Nephron (organoid): ENCODE data around the gene HEATR5B.

Experiments
- H3K27ac Mint-ChIP-seq, 3 experiments: 2 replicates each; pipeline ENCODE4 v1.8.0; 2020; ENCODE audit warnings: mixed read lengths in 3 of 3, mild to moderate bottlenecking in 2 of 3, moderate library complexity in 1 of 3
- H3K27me3 Mint-ChIP-seq: 2 replicates; pipeline ENCODE4 v1.8.0; 2021; ENCODE audit warnings: low read depth, mild to moderate bottlenecking, moderate library complexity, mixed read lengths
- H3K36me3 Mint-ChIP-seq: 2 replicates; pipeline ENCODE4 v1.8.0; 2020; ENCODE audit warnings: low read depth, mixed read lengths
- H3K4me1 Mint-ChIP-seq: 2 replicates; pipeline ENCODE4 v1.8.0; 2020; ENCODE audit warnings: mixed read lengths
- H3K4me3 Mint-ChIP-seq, 3 experiments: 2 replicates each; pipeline ENCODE4 v1.8.0; 2020; ENCODE audit warnings: mild to moderate bottlenecking in 3 of 3, mixed read lengths in 3 of 3, moderate library complexity in 2 of 3
- H3K9me3 Mint-ChIP-seq: 2 replicates; pipeline ENCODE4 v1.8.0; 2020; ENCODE audit warnings: mixed read lengths
- TF ChIP-seq, protein P1 (sequence below), 3 experiments: fragments of 200-600 bp; sonication (generic); IDR thresholded peaks; one replicate each; pipeline ENCODE4 v1.5.0; 2021; ENCODE audit warnings: antibody characterized with exemption in 3 of 3; ENCODE audit not compliant: unreplicated experiment in 3 of 3

HEATR5B gene

DNA sequence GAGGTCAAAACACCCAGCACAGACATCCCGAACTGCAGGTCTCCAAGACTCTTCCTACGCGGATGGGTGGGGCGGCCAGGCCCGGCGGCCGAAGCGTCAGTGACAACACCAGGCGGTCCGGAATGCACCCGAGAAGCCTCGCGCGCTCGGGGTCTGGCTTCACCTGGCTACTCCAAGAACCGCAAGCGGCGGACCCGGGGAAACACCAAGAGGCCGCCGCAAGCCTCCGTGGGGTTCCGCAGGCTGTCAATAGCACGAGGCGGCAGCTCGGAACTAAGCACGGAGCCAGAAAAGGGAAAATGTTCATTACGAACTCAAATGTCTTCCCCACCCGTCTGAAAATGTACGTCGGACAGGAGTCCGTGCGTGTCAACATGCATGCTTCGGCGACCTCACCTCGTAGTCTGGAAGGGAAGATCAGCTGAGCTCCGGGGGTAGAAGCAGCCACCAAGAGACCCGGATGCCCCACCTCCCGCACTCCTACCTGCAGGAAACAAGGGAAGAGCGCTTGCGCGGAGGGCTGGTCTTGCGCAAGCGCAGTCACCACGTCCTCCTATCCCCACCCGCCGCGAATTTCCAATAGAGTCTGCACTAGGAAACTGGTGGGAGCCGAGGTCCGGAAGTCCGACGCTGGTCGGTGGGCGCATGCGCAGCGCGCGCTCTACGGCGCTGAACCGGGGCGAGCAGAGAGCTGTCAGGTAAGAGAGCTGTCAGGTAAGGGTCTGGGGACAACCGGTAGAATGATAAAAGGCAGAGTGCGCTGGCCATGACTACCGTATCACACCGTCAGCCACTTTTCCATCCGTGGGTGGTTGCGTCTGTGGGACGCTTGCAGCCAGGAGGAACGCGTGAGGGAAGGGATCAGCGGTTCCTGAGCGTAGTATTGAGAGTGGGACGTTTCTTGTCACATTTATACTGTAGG lies at the start of gene HEATR5B, which contains the start of gene GPATCH11:
HEATR5B (minus strand) TSS at position 500 of the 922 bp plus-strand sequence. CDS start 958 bp downstream, outside the sequence.
GPATCH11 (plus strand) TSS at position 646 of the 922 bp plus-strand sequence. CDS start 3,864 bp downstream, outside the sequence.
- TF ChIP-seq, protein P1, sequence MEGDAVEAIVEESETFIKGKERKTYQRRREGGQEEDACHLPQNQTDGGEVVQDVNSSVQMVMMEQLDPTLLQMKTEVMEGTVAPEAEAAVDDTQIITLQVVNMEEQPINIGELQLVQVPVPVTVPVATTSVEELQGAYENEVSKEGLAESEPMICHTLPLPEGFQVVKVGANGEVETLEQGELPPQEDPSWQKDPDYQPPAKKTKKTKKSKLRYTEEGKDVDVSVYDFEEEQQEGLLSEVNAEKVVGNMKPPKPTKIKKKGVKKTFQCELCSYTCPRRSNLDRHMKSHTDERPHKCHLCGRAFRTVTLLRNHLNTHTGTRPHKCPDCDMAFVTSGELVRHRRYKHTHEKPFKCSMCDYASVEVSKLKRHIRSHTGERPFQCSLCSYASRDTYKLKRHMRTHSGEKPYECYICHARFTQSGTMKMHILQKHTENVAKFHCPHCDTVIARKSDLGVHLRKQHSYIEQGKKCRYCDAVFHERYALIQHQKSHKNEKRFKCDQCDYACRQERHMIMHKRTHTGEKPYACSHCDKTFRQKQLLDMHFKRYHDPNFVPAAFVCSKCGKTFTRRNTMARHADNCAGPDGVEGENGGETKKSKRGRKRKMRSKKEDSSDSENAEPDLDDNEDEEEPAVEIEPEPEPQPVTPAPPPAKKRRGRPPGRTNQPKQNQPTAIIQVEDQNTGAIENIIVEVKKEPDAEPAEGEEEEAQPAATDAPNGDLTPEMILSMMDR (IDR thresholded peaks at IDR 0.05; ENCODE audit: unreplicated experiment in 3 of 3), result no peak
- Mint-ChIP-seq H3K9me3 (no peaks in the 10 kb centered on the region), H3K36me3 (peaks cover 31% of the 10 kb centered on the region), H3K27me3 (no peaks in the 10 kb centered on the region), H3K4me3 (no peak within 1 kb of the TSS), H3K27ac (no peak within 1 kb of the TSS), H3K4me1 (peaks cover 25% of the 10 kb centered on the region)

DNA sequence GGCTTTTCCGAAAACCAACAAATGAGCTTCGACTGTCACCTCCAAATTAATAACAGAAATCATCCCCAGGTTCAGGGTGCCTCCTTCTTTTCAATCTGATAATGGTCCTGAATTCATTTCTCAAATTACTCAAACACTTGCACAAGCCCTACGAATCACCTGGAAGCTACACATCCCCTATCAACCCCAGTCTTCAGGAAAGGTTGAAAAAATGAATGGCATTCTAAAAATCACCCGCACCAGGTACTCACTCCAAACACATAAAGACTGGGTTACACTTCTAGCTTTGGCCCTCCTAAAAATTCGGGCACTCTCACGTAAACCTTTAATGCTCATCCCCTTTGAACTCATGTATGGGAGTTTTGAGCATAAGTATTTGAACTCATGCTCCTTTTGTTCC lies 48.7 kb upstream of the HEATR5B start:
- Mint-ChIP-seq H3K36me3 (peaks cover 44% of the 10 kb centered on the region), H3K4me1 (no peaks in the 10 kb centered on the region), H3K9me3 (no peaks in the 10 kb centered on the region), H3K4me3 (no peak overlapping the region), H3K27ac (no peak overlapping the region), H3K27me3 (no peaks in the 10 kb centered on the region)
- TF ChIP-seq, protein P1 (IDR thresholded peaks at IDR 0.05; ENCODE audit: unreplicated experiment in 3 of 3), result no peak

DNA sequence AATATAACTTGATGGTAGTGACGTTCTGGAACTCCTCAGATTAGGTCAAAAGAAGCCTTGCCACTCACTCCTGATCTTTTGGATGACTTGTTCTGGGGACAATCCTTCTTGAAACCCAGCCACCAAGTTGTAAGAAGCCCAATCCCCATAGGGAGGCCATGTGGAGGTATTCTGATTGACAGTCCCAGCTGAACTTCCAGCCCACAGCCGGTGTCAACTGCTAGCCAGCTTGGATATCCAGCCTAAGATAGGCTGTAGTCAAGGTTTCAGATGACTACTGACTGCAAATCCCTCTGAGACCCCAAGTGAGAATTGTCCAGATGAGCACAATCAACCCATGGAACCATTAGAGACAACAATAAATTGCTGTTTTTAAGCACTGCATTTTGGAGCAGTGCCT lies 41.2 kb upstream of the HEATR5B start:
- TF ChIP-seq, protein P1 (IDR thresholded peaks at IDR 0.05; ENCODE audit: unreplicated experiment in 3 of 3), result no peak
- Mint-ChIP-seq H3K9me3 (no peaks in the 10 kb centered on the region), H3K27me3 (peaks cover 3% of the 10 kb centered on the region), H3K27ac (peak overlapping the region; percentile 78 to 96 (median 85)), H3K4me3 (no peak overlapping the region), H3K4me1 (peaks cover 17% of the 10 kb centered on the region), H3K36me3 (peaks cover 65% of the 10 kb centered on the region)

DNA sequence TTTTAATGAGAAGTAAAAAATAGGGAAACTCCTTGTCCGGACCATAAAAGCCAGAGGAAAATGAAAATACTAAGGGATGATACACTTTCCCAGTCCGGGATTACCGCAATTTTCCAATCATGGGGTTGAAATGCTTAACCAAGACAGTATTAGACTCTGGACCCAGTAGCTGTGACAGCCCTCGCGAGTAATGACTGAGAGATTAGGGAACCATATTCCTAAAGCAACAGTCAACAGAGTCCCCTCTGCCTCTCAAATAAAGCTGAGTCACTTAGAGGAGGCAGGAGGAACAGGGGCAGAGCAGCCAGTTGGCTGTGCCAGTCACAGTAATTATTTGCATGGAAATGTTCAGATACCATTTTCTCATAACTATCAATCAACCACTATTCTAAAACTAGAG lies 35.0 kb upstream of the HEATR5B start:
- Mint-ChIP-seq H3K4me3 (no peak overlapping the region), H3K4me1 (peaks cover 9% of the 10 kb centered on the region)

DNA sequence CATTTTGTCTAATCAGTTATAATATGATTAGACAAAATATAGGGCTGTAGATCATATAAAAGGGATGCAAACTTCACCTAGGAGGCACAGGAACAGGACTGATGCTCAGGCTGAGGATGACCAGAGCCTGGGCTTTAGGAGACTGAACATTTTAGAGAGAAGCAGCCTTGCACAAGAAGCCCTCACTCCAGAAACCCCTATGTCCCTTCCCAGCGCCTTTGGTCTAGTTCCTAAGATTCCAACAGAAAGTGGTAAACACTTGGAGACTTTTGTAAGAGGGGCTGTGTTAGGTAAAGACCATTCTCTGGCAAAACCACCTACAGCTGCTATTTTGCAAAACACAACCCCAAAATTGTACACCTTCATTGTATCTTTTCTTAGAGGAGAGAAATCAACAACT lies 33.4 kb upstream of the HEATR5B start:
- H3K27me3 Mint-ChIP-seq, result no peaks in the 10 kb centered on the region
- H3K4me3 Mint-ChIP-seq, result no peak overlapping the region
- peaks cover 8% of the 10 kb centered on the region for H3K4me1 Mint-ChIP-seq
- H3K27ac Mint-ChIP-seq, result no peak overlapping the region
- TF ChIP-seq, protein P1 (IDR thresholded peaks at IDR 0.05; ENCODE audit: unreplicated experiment in 3 of 3), result no peak
- no peaks in the 10 kb centered on the region for H3K9me3 Mint-ChIP-seq
- peaks cover 52% of the 10 kb centered on the region for H3K36me3 Mint-ChIP-seq

More for the DNA sequence above, 35.0 kb upstream of the HEATR5B start:
- H3K9me3 Mint-ChIP-seq, result no peaks in the 10 kb centered on the region
- no peak overlapping the region for H3K27ac Mint-ChIP-seq
- peaks cover 52% of the 10 kb centered on the region for H3K36me3 Mint-ChIP-seq
- H3K27me3 Mint-ChIP-seq, result no peaks in the 10 kb centered on the region
- TF ChIP-seq, protein P1 (IDR thresholded peaks at IDR 0.05; ENCODE audit: unreplicated experiment in 3 of 3), result no peak
